K562 (cell line): ENCODE measurements around the gene SDC1. TPM values are rescaled to one million over a fixed set of nuclear protein-coding genes. Genes with fewer than 3 reads are reported as not detected.

Source experiments
- EHMT2 ChIP-seq: fragments of 450-650 bp; IDR thresholded peaks from 2 replicates; pipeline ENCODE4 v1.6.1; 2018; ENCODE audit warnings: antibody characterized with exemption
- EP400 ChIP-seq: fragments of 450-650 bp; IDR thresholded peaks from 2 replicates; pipeline ENCODE4 v1.6.1; 2017; ENCODE audit warnings: antibody characterized with exemption, mild to moderate bottlenecking, moderate library complexity
- ETS2 ChIP-seq: IDR thresholded peaks from 2 replicates; pipeline ENCODE4 v1.6.1; 2016; ENCODE audit warnings: borderline replicate concordance, missing genetic modification characterization, mild to moderate bottlenecking, moderate library complexity, missing compliant biosample characterization; ENCODE audit not compliant: poor library complexity, severe bottlenecking
- HIVEP1 ChIP-seq: fragments of 250-450 bp; sonication (Bioruptor Pico); IDR thresholded peaks from 2 replicates; pipeline ENCODE4 v1.4.0; 2020; ENCODE audit warnings: mild to moderate bottlenecking
- HNRNPL ChIP-seq: fragments of 200-400 bp; formaldehyde crosslinking; IDR thresholded peaks from 2 replicates; pipeline ENCODE4 v1.6.1; 2017; ENCODE audit warnings: low read depth, mild to moderate bottlenecking, low read length
- HOXB6 ChIP-seq: fragments of 250-450 bp; sonication (Bioruptor Pico); IDR thresholded peaks from 2 replicates; pipeline ENCODE4 v1.5.1; 2022; ENCODE audit warnings: mild to moderate bottlenecking, borderline replicate concordance
- IFI16 ChIP-seq: fragments of 250-450 bp; sonication (Bioruptor Pico); IDR thresholded peaks from 2 replicates; pipeline ENCODE4 v2.1.2; 2022; ENCODE audit warnings: mild to moderate bottlenecking, inconsistent platforms
- KHSRP ChIP-seq: fragments of 450-650 bp; IDR thresholded peaks from 2 replicates; pipeline ENCODE4 v1.6.1; 2017
- MCM3 ChIP-seq: fragments of 450-650 bp; IDR thresholded peaks from 2 replicates; pipeline ENCODE4 v1.6.1; 2016
- MEF2A ChIP-seq: IDR thresholded peaks from 2 replicates; pipeline ENCODE4 v1.6.1; 2011; ENCODE audit warnings: low read depth, mild to moderate bottlenecking, low read length, moderate library complexity; ENCODE audit not compliant: control insufficient read depth
- NR3C1 ChIP-seq: sonication (generic); formaldehyde crosslinking; IDR thresholded peaks from 2 replicates; pipeline ENCODE4 v1.8.1; 2022; ENCODE audit warnings: missing genetic modification reagents
- POLR2B ChIP-seq: fragments of 450-650 bp; IDR thresholded peaks from 2 replicates; pipeline ENCODE4 v1.6.1; 2018; ENCODE audit warnings: low read depth; ENCODE audit not compliant: partially characterized antibody
- PRMT5 ChIP-seq: sonication (generic); formaldehyde crosslinking; IDR thresholded peaks from 2 replicates; pipeline ENCODE4 v1.5.0; 2020; ENCODE audit warnings: missing genetic modification reagents
- RFX1 ChIP-seq: fragments of 450-650 bp; IDR thresholded peaks from 2 replicates; pipeline ENCODE4 v1.6.1; 2016; ENCODE audit warnings: mild to moderate bottlenecking, moderate library complexity
- RFX7 ChIP-seq: fragments of 250-450 bp; sonication (Bioruptor Pico); IDR thresholded peaks from 2 replicates; pipeline ENCODE4 v1.5.1; 2021; ENCODE audit warnings: mild to moderate bottlenecking
- SMARCC2 ChIP-seq: fragments of 450-650 bp; IDR thresholded peaks from 2 replicates; pipeline ENCODE4 v1.6.1; 2017; ENCODE audit warnings: antibody characterized with exemption, moderate library complexity, mild to moderate bottlenecking, low read depth
- SMC3 ChIP-seq: conservative IDR thresholded peaks from 2 replicates; pipeline ENCODE4 v1.6.1; 2011; ENCODE audit warnings: low read depth, low read length, improper control_type of control experiment; ENCODE audit not compliant: insufficient read depth
- SNRNP70 ChIP-seq: fragments of 200-400 bp; formaldehyde crosslinking; optimal IDR thresholded peaks from 2 replicates; pipeline ENCODE3; 2017; ENCODE audit warnings: low read depth, low read length
- SREBF1 ChIP-seq: fragments of 150-350 bp; IDR thresholded peaks from 2 replicates; pipeline ENCODE4 v1.6.1; 2014; ENCODE audit warnings: antibody characterized with exemption, low read depth, low read length, borderline replicate concordance
- STAT5A ChIP-seq: IDR thresholded peaks from 2 replicates; pipeline ENCODE4 v1.6.1; 2012; ENCODE audit warnings: low read length, inconsistent platforms, borderline replicate concordance
- TEAD2 ChIP-seq: fragments of 450-650 bp; IDR thresholded peaks from 2 replicates; pipeline ENCODE4 v1.6.1; 2016; ENCODE audit warnings: missing genetic modification characterization, control low read depth, missing compliant biosample characterization
- ZBTB1 ChIP-seq: sonication (generic); formaldehyde crosslinking; IDR thresholded peaks from 2 replicates; pipeline ENCODE4 v1.8.1; 2023; ENCODE audit warnings: missing genetic modification reagents, low read depth, mild to moderate bottlenecking, borderline replicate concordance
- ZBTB2 ChIP-seq: fragments of 450-650 bp; IDR thresholded peaks from 2 replicates; pipeline ENCODE4 v1.6.1; 2016; ENCODE audit warnings: antibody characterized with exemption
- ZNF124 ChIP-seq: sonication (generic); formaldehyde crosslinking; IDR thresholded peaks from 2 replicates; pipeline ENCODE4 v1.8.1; 2022; ENCODE audit warnings: missing genetic modification reagents
- polyA plus RNA-seq, 8 experiments: library from polyadenylated mRNA; depleted of rRNA in 4 of 8; stranded (reverse) in 5 of 8; unstranded in 3 of 8; fragments of >200 nt; fragmentation: Nextera tagmentation in 2 of 8; fragmentation: Illumina TruSeq in 1 of 8; extraction: Ambion mirVana in 2 of 8; extraction: Trizol in 1 of 8; gene quantifications; 2 replicates each; pipeline versions ENCODE4 v1.2.1 to v1.2.3, GENCODE V29; 2011 to 2014; ENCODE audit warnings: inconsistent platforms in 1 of 8, missing spikeins in 1 of 8
- total RNA-seq, 7 experiments: library from RNA; depleted of rRNA in 6 of 7; stranded (reverse); fragments of >200 nt in 6 of 7; fragmentation: Illumina TruSeq in 2 of 7; extraction: Trizol in 2 of 7; gene quantifications; 2 replicates each; pipeline versions ENCODE4 v1.2.1 to v1.2.3, GENCODE V29; 2011 to 2021; ENCODE audit warnings: low replicate concordance in 1 of 7
- TF ChIP-seq, protein P1 (sequence below): sonication (generic); formaldehyde crosslinking; IDR thresholded peaks from 2 replicates; pipeline ENCODE4 v1.8.0; 2022; ENCODE audit warnings: missing genetic modification reagents, mild to moderate bottlenecking, borderline replicate concordance
- TF ChIP-seq, protein P2 (sequence below): fragments of 450-650 bp; IDR thresholded peaks from one replicate; pipeline ENCODE4 v1.6.1; 2018; ENCODE audit warnings: mild to moderate bottlenecking, moderate library complexity; ENCODE audit not compliant: partially characterized antibody

The SDC1 gene
- total and polyA plus RNA-seq, 9 of the 15 experiments (the other 6 are each of a cell fraction or from before 2014, with no cell fraction given): 0.06 to 2.7 (median 0.49) TPM

GRCh38 chr2:20186078-20186854, 38.7 kb downstream of the SDC1 start (continued):
- TF ChIP-seq STAT5A: no peak
- TF ChIP-seq RFX7: no peak
- TF ChIP-seq EHMT2: peak; percentile 56; the same call in 1 of the 2 replicates
- no peak for TF ChIP-seq KHSRP
- TF ChIP-seq TEAD2 (tag): no peak
- TF ChIP-seq HIVEP1 (CRISPR knock-in tag): no peak
- no peak for TF ChIP-seq ZBTB2
- TF ChIP-seq, protein P1, sequence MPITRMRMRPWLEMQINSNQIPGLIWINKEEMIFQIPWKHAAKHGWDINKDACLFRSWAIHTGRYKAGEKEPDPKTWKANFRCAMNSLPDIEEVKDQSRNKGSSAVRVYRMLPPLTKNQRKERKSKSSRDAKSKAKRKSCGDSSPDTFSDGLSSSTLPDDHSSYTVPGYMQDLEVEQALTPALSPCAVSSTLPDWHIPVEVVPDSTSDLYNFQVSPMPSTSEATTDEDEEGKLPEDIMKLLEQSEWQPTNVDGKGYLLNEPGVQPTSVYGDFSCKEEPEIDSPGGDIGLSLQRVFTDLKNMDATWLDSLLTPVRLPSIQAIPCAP (CRISPR knock-in tag): no peak
- no peak for TF ChIP-seq HOXB6 (CRISPR knock-in tag)
- TF ChIP-seq SNRNP70: no peak
- no peak for TF ChIP-seq ZNF124
- TF ChIP-seq SMARCC2: no peak
- TF ChIP-seq ETS2 (tag): no peak
- TF ChIP-seq HNRNPL: no peak
- no peak; the same call in 1 of the 2 replicates for TF ChIP-seq EP400
- peak; percentile 46 for TF ChIP-seq RFX1
- TF ChIP-seq ZBTB1 (CRISPR knock-in tag): no peak
- TF ChIP-seq, protein P2, sequence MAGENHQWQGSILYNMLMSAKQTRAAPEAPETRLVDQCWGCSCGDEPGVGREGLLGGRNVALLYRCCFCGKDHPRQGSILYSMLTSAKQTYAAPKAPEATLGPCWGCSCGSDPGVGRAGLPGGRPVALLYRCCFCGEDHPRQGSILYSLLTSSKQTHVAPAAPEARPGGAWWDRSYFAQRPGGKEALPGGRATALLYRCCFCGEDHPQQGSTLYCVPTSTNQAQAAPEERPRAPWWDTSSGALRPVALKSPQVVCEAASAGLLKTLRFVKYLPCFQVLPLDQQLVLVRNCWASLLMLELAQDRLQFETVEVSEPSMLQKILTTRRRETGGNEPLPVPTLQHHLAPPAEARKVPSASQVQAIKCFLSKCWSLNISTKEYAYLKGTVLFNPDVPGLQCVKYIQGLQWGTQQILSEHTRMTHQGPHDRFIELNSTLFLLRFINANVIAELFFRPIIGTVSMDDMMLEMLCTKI: no peak
- TF ChIP-seq SMC3: no peak
- TF ChIP-seq IFI16: no peak
- TF ChIP-seq MCM3: no peak
- TF ChIP-seq POLR2B: peak; percentile 42
- no peak for TF ChIP-seq NR3C1
- TF ChIP-seq MEF2A: no peak
- TF ChIP-seq SREBF1: peak; percentile 85; the same call in 1 of the 2 replicates
- no peak for TF ChIP-seq PRMT5 (CRISPR knock-in tag)
